ENCODE measurements around the gene ATP5PD.

Gene ATP5PD

GRCh38 chr17:75046407-75047289, at the start of gene ATP5PD, which contains the start of gene KCTD2:
Gene ATP5PD, minus strand, starts transcription at chr17:75046969. Its CDS starts 4,319 bp downstream, at chr17:75042650.
Gene KCTD2, plus strand, starts transcription at chr17:75047225. Its CDS starts 26 bp downstream, at chr17:75047251.
- peak; percentile 95 for DNase-seq

GRCh38 chr17:75096082-75096625, 49.4 kb upstream of the ATP5PD start:
- peak; percentile 83 for DNase-seq

GRCh38 chr17:75094871-75095399, 48.2 kb upstream of the ATP5PD start:
- DNase-seq = no peak

- no peak for DNase-seq
Observed at GRCh38 chr17:75093548-75094158, 46.9 kb upstream of the ATP5PD start.

GRCh38 chr17:75091855-75092327, 45.1 kb upstream of the ATP5PD start:
- DNase-seq = no peak

- DNase-seq = no peak
Observed at GRCh38 chr17:75090871-75091854, 44.4 kb upstream of the ATP5PD start.

GRCh38 chr17:75088465-75089417, 42.0 kb upstream of the ATP5PD start:
- no peak for DNase-seq

- peak; percentile 75 for DNase-seq
Observed at GRCh38 chr17:75087558-75088453, 41.0 kb upstream of the ATP5PD start, which contains the start of gene SLC16A5. Gene SLC16A5, plus strand, starts transcription at chr17:75087954. Its CDS starts 5,683 bp downstream, at chr17:75093637.

GRCh38 chr17:75087182-75087557, 40.4 kb upstream of the ATP5PD start:
- DNase-seq = no peak

GRCh38 chr17:75086496-75087181, 39.9 kb upstream of the ATP5PD start:
- DNase-seq = no peak

- DNase-seq = no peak
Observed at GRCh38 chr17:75084039-75084660, 37.4 kb upstream of the ATP5PD start.

- no peak for DNase-seq
Observed at GRCh38 chr17:75082683-75083082, 35.9 kb upstream of the ATP5PD start.

GRCh38 chr17:75081611-75082540, 35.1 kb upstream of the ATP5PD start:
- no peak for DNase-seq

GRCh38 chr17:75079023-75079373, 32.2 kb upstream of the ATP5PD start:
- no peak for DNase-seq

- DNase-seq = no peak
Observed at GRCh38 chr17:75078284-75079022, 31.7 kb upstream of the ATP5PD start.

GRCh38 chr17:75077496-75078283, 30.9 kb upstream of the ATP5PD start:
- no peak for DNase-seq

Data from GDM1 (cell line).